Measurements from ENCODE around the gene RASAL2.

GRCh38 chr1:178237121-178237520 is 143.2 kb downstream of the RASAL2 start:
- no peak for TF ChIP-seq CTCF (IDR thresholded peaks at IDR 0.05; ENCODE audit: insufficient read depth, low read depth, low read length)
- no peak for TF ChIP-seq EZH2 (IDR thresholded peaks at IDR 0.05; ENCODE audit: insufficient read depth, low read length)
